ENCODE data around the gene TRMO.

DNA sequence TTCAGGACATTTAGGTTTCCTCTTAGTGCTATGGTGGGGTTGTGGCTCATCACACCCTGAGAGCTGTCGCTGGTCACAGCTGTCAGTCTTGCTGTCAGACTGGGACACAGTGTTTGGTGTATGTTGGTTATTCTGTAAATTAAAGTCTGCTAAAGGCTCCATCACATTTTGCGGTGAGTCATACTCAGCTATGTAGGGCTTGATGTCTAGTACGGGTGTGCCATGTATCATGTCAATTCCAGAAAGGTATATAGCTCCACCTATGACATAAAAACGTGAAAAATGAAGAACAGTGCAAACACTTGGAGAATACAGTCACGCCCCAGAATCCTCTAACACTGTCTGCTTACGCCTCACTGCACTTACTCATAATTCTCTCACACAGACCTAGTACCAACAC is 11.9 kb downstream of the TRMO start:
- TF ChIP-seq POLR2A (IDR thresholded peaks at IDR 0.05; ENCODE audit: low read depth, low read length): no peak
- TF ChIP-seq POLR2AphosphoS5 (IDR thresholded peaks at IDR 0.05; ENCODE audit: low read depth, low read length): no peak
- no peak for TF ChIP-seq TAF1 (IDR thresholded peaks at IDR 0.05; ENCODE audit: low read depth, low read length)
- TF ChIP-seq POU2F2 (IDR thresholded peaks at IDR 0.05; ENCODE audit: low read depth, low read length): no peak
- TF ChIP-seq SPI1 (IDR thresholded peaks at IDR 0.05; ENCODE audit: low read depth, low read length): no peak
